Endothelial cell of hepatic sinusoid (primary cell): Measurements from ENCODE around the gene ZPLD1.

ENCODE experiments used
- in situ Hi-C: cut with HindIII; loops from 2 replicates; pipeline ENCODE4 v1.10.0; 2017; ENCODE audit warnings: low sequenced_read_pairs

Gene ZPLD1

GRCh38 chr3:102521246-102521645 lies 86.4 kb downstream of the ZPLD1 start:
- in situ Hi-C loops = no loop called here

- in situ Hi-C loops = no loop called here
Measured at GRCh38 chr3:102525624-102526023, 90.8 kb downstream of the ZPLD1 start.

GRCh38 chr3:102526865-102527264 lies 92.0 kb downstream of the ZPLD1 start:
- in situ Hi-C loops = no loop called here

- in situ Hi-C loops = no loop called here
Measured at GRCh38 chr3:102528727-102529126, 93.9 kb downstream of the ZPLD1 start.
